ENCODE measurements around the gene PTPN13. TPM values are rescaled to one million over a fixed set of nuclear protein-coding genes. Genes with fewer than 3 reads are reported as not detected.

The PTPN13 gene
- total and polyA plus RNA-seq, 8 donors, result 2.3 to 38.6 (median 5.4) TPM

- no peaks in the 10 kb centered on the region for H3K27me3 ChIP-seq
- no peak for DNase-seq
- H3K4me3 ChIP-seq, result no peak overlapping the region
- H3K36me3 ChIP-seq, result peaks cover 0 to 20% (median 10%) of the 10 kb centered on the region in 4 donors
- intact Hi-C loops (cut with DNase I; ENCODE audit: low total_unique reads), result no loop called here
- TF ChIP-seq, protein P1, sequence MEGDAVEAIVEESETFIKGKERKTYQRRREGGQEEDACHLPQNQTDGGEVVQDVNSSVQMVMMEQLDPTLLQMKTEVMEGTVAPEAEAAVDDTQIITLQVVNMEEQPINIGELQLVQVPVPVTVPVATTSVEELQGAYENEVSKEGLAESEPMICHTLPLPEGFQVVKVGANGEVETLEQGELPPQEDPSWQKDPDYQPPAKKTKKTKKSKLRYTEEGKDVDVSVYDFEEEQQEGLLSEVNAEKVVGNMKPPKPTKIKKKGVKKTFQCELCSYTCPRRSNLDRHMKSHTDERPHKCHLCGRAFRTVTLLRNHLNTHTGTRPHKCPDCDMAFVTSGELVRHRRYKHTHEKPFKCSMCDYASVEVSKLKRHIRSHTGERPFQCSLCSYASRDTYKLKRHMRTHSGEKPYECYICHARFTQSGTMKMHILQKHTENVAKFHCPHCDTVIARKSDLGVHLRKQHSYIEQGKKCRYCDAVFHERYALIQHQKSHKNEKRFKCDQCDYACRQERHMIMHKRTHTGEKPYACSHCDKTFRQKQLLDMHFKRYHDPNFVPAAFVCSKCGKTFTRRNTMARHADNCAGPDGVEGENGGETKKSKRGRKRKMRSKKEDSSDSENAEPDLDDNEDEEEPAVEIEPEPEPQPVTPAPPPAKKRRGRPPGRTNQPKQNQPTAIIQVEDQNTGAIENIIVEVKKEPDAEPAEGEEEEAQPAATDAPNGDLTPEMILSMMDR (IDR thresholded peaks at IDR 0.05), result no peak
- TF ChIP-seq EP300 (IDR thresholded peaks at IDR 0.05) (no peak), POLR2AphosphoS5 (IDR thresholded peaks at IDR 0.05) (no peak), POLR2A (IDR thresholded peaks at IDR 0.05) (no peak)
- no peaks in the 10 kb centered on the region for H3K9me3 ChIP-seq
- no peak overlapping the region for H3K27ac ChIP-seq
- no peaks in the 10 kb centered on the region for H3K4me1 ChIP-seq
- WGBS, 5 donors, result 68 to 90% (median 79%) methylated on average over 3 of the region's 3 CpGs
These were observed 163.4 kb downstream of the PTPN13 start for GRCh38 chr4:86757468-86757867.

DNA sequence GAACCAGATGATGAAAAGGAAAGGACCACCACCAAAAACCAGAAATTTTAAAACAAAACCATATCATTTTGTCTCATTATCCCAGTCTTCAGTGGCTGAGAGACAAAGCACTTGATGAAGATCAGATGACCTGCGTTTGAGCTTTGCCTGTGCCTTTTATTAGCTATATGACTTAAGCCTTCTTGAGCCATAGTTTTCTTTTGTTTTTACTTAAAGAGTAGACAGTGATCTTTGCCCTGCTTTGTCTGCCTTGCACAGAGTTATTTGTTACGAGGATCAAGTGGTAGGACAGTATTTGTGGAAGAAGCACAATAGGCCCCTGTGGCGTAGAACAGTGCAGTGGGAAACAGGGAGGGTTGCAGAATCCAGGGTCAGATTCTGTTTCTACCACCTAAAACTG is 165.2 kb downstream of the PTPN13 start:
- Histone ChIP-seq H3K4me1 (no peaks in the 10 kb centered on the region), H3K9me3 (no peaks in the 10 kb centered on the region), H3K27ac (no peak overlapping the region), H3K36me3 (peaks cover 0 to 25% (median 18%) of the 10 kb centered on the region in 4 donors), H3K4me3 (no peak overlapping the region), H3K27me3 (no peaks in the 10 kb centered on the region)
- intact Hi-C loops (cut with DNase I; ENCODE audit: low total_unique reads), result no loop called here
- no peak for DNase-seq
- 89 to 95% (median 93%) methylated on average over 3 of the region's 3 CpGs for WGBS, 5 donors
- TF ChIP-seq EP300 (IDR thresholded peaks at IDR 0.05) (no peak), POLR2AphosphoS5 (IDR thresholded peaks at IDR 0.05) (no peak), POLR2A (IDR thresholded peaks at IDR 0.05) (no peak)
- TF ChIP-seq, protein P1 (IDR thresholded peaks at IDR 0.05), result no peak

GRCh38 chr4:86762649-86763048 is 168.5 kb downstream of the PTPN13 start:
- Histone ChIP-seq H3K4me3 (no peak overlapping the region), H3K9me3 (no peaks in the 10 kb centered on the region), H3K4me1 (no peaks in the 10 kb centered on the region), H3K27me3 (no peaks in the 10 kb centered on the region), H3K36me3 (peaks cover 3 to 49% (median 39%) of the 10 kb centered on the region in 4 donors), H3K27ac (no peak overlapping the region)
- no peak for DNase-seq
- TF ChIP-seq, protein P1 (IDR thresholded peaks at IDR 0.05), result no peak
- TF ChIP-seq POLR2AphosphoS5 (IDR thresholded peaks at IDR 0.05), result no peak
- no peak for TF ChIP-seq EP300 (IDR thresholded peaks at IDR 0.05)
- no peak for TF ChIP-seq POLR2A (IDR thresholded peaks at IDR 0.05)
- intact Hi-C loops (cut with DNase I; ENCODE audit: low total_unique reads), result no loop called here
- WGBS, 5 donors, result 89 to 98% (median 94%) methylated on average over 5 of the region's 5 CpGs

GRCh38 chr4:86769794-86770193 is 175.7 kb downstream of the PTPN13 start:
- peaks cover 3 to 84% (median 49%) of the 10 kb centered on the region in 4 donors for H3K36me3 ChIP-seq
- DNase-seq, result no peak
- H3K4me1 ChIP-seq, result no peaks in the 10 kb centered on the region
- intact Hi-C loops (cut with DNase I; ENCODE audit: low total_unique reads), result no loop called here
- H3K27me3 ChIP-seq, result no peaks in the 10 kb centered on the region
- H3K9me3 ChIP-seq, result no peaks in the 10 kb centered on the region
- no peak for TF ChIP-seq EP300 (IDR thresholded peaks at IDR 0.05)
- H3K4me3 ChIP-seq, result no peak overlapping the region
- 95 to 98% (median 97%) methylated on average over 4 of the region's 4 CpGs for WGBS, 5 donors
- H3K27ac ChIP-seq, result no peak overlapping the region

GRCh38 chr4:86771141-86771540 is 177.0 kb downstream of the PTPN13 start:
- 60 to 88% (median 77%) methylated on average over 1 of the region's 1 CpG for WGBS, 5 donors
- no peak overlapping the region for H3K27ac ChIP-seq
- peaks cover 3 to 76% (median 52%) of the 10 kb centered on the region in 4 donors for H3K36me3 ChIP-seq
- TF ChIP-seq POLR2A (IDR thresholded peaks at IDR 0.05), result no peak
- no peak for TF ChIP-seq EP300 (IDR thresholded peaks at IDR 0.05)
- TF ChIP-seq, protein P1 (IDR thresholded peaks at IDR 0.05), result no peak
- TF ChIP-seq POLR2AphosphoS5 (IDR thresholded peaks at IDR 0.05), result no peak
- no peaks in the 10 kb centered on the region for H3K27me3 ChIP-seq
- H3K4me3 ChIP-seq, result no peak overlapping the region
- no peak for DNase-seq
- intact Hi-C loops (cut with DNase I; ENCODE audit: low total_unique reads), result no loop called here
- no peaks in the 10 kb centered on the region for H3K4me1 ChIP-seq
- H3K9me3 ChIP-seq, result no peaks in the 10 kb centered on the region
